ENCODE data around the gene ST3GAL4. TPM values are rescaled to one million over a fixed set of nuclear protein-coding genes. Genes with fewer than 3 reads are reported as not detected.

The ST3GAL4 gene
- total and polyA plus RNA-seq, 9 of the 15 experiments (the other 6 are each of a cell fraction or from before 2014, with no cell fraction given): 0.27 to 22.9 (median 10.5) TPM

DNA sequence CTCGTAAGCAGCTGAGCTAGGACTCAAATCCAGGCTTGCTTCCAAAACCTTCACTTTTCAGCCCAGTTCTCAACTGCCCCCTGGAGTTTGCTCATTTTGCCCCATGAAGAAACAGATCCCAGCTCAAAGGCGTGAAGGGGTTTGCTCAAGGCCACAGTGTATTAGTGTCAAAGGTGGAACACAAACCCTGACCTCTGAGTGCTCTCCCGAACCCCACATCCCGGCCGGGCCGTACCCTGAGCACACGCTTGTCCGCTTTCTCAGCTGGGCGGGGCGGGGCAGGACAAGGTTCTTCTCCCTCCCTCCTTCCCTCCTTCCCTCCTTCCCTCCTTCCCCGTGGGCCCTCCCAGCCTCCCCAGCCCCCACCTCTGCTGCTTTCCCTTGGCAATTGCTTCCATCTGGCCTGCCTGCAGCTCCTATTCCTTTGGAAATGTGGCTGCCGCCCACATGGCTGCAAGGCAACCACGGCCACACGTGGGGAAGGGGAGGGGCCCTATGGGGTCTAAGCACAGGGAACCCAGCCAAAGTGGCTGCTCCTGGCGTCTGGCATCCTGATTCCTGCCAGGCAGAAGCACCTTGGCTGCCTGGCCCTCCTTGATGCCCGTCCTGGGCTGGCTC, 4.1 kb downstream of the ST3GAL4 start (continued):
- TF ChIP-seq RAD21 (CRISPR knock-in tag; conservative IDR thresholded peaks at IDR 0.05 in 1 of 2, IDR thresholded peaks at IDR 0.05 in 1 of 2): peak in 1 of 2 experiments; percentile 46; a peak in 1 of 4 replicates

DNA sequence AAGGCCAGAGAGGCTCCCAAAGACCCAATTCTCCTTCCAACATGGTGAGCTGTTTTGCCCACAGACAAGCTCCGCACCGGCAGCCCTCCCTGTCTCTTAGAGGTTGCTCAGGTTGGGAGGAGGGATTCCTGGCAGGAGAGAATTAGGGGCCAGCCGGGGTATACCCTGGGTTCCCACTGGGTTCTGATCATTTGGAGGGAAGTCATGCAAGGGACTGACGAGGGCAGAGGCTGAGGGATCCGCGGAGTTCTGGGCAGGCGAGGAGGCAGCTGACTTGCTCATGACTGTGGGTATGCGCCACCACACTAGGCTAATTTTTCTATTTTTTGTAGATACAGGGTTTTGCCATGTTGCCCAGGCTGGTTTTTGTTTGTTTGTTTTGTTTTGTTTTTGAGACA, 4.6 kb downstream of the ST3GAL4 start:
- POLR2A ChIA-PET: no interaction called here
- H3K4me3 ChIP-seq: no peak overlapping the region
- ATAC-seq: no peak
- H3K36me3 ChIP-seq (ENCODE audit: control insufficient read depth, insufficient read depth, low read length): no peaks in the 10 kb centered on the region
- no TSS peak for BruUV-seq (replicated peaks)
- H4K20me1 ChIP-seq (replicated peaks; ENCODE audit: control insufficient read depth, insufficient read depth, low read length): peaks cover 12% of the 10 kb centered on the region; the same call in 1 of the 2 replicates
- no peak for DNase-seq (ENCODE audit: extremely low read depth in 1 of 4, low spot score in 3 of 4)
- no peaks in the 10 kb centered on the region for H3K27me3 ChIP-seq (ENCODE audit: control insufficient read depth in 2 of 2, insufficient read depth in 2 of 2, low read length in 2 of 2)
- CTCF ChIA-PET (ENCODE audit: low intra/inter-chr PET ratio): interaction anchor here (2.4 kb wide), 1 partner anchor 50 kb away, joined by 9 read pairs; no protein-coding TSS in a partner anchor
- intact Hi-C loops (cut with micrococcal nuclease): no loop called here
- peaks cover 9% of the 10 kb centered on the region for H3K79me2 ChIP-seq (ENCODE audit: control insufficient read depth, insufficient read depth, low read length)
- WGBS (ENCODE audit: insufficient coverage, low coverage, missing lambda C conversion rate): 91% methylated on average over 8 of the region's 8 CpGs
- no peak overlapping the region for H3K4me2 ChIP-seq (ENCODE audit: insufficient read depth, low read length)
- in situ Hi-C loops (cut with MboI): no loop called here
- H3K9me1 ChIP-seq (ENCODE audit: control insufficient read depth, insufficient read depth, low read length): no peaks in the 10 kb centered on the region
- peaks cover 9 to 41% of the 10 kb centered on the region in 2 experiments; a peak in 4 of 5 replicates for H3K4me1 ChIP-seq (replicated peaks in 1 of 2; ENCODE audit: control insufficient read depth in 2 of 2, insufficient read depth in 2 of 2, low read length in 2 of 2)
- H3K27ac ChIP-seq (ENCODE audit: extremely low read depth, low read depth, low read length): no peak overlapping the region
- H3K9me3 ChIP-seq (replicated peaks; ENCODE audit: control insufficient read depth, insufficient read depth, low read depth, low read length): no peaks in the 10 kb centered on the region
- peak overlapping the region in 1 of 2 experiments; percentile 75; a peak in 2 of 4 replicates for H3K9ac ChIP-seq (ENCODE audit: insufficient read depth in 1 of 2, low read depth in 2 of 2, low read length in 2 of 2)
- FAIRE-seq: no peak
- H2AFZ ChIP-seq (ENCODE audit: low read depth, low read length): no peak overlapping the region
- TF ChIP-seq RHOXF2B (CRISPR knock-in tag; conservative IDR thresholded peaks at IDR 0.05): no peak
- TF ChIP-seq ZNF347 (CRISPR knock-in tag; IDR thresholded peaks at IDR 0.05; ENCODE audit: low read depth): no peak
- TF ChIP-seq, protein P1, sequence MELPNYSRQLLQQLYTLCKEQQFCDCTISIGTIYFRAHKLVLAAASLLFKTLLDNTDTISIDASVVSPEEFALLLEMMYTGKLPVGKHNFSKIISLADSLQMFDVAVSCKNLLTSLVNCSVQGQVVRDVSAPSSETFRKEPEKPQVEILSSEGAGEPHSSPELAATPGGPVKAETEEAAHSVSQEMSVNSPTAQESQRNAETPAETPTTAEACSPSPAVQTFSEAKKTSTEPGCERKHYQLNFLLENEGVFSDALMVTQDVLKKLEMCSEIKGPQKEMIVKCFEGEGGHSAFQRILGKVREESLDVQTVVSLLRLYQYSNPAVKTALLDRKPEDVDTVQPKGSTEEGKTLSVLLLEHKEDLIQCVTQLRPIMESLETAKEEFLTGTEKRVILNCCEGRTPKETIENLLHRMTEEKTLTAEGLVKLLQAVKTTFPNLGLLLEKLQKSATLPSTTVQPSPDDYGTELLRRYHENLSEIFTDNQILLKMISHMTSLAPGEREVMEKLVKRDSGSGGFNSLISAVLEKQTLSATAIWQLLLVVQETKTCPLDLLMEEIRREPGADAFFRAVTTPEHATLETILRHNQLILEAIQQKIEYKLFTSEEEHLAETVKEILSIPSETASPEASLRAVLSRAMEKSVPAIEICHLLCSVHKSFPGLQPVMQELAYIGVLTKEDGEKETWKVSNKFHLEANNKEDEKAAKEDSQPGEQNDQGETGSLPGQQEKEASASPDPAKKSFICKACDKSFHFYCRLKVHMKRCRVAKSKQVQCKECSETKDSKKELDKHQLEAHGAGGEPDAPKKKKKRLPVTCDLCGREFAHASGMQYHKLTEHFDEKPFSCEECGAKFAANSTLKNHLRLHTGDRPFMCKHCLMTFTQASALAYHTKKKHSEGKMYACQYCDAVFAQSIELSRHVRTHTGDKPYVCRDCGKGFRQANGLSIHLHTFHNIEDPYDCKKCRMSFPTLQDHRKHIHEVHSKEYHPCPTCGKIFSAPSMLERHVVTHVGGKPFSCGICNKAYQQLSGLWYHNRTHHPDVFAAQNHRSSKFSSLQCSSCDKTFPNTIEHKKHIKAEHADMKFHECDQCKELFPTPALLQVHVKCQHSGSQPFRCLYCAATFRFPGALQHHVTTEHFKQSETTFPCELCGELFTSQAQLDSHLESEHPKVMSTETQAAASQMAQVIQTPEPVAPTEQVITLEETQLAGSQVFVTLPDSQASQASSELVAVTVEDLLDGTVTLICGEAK (IDR thresholded peaks at IDR 0.05): no peak
- TF ChIP-seq, protein P1 (CRISPR knock-in tag; IDR thresholded peaks at IDR 0.05): no peak
- no peak for TF ChIP-seq PTRF (tag; IDR thresholded peaks at IDR 0.05)
- TF ChIP-seq CBFB (CRISPR knock-in tag; IDR thresholded peaks at IDR 0.05): no peak
- no peak for TF ChIP-seq MYNN (IDR thresholded peaks at IDR 0.05)
- TF ChIP-seq MYNN (CRISPR knock-in tag; IDR thresholded peaks at IDR 0.05): no peak
- TF ChIP-seq C11orf30 (IDR thresholded peaks at IDR 0.05; ENCODE audit: low read depth): no peak
- TF ChIP-seq ZNF239 (CRISPR knock-in tag; IDR thresholded peaks at IDR 0.05): no peak
- no peak for TF ChIP-seq RBM22 (IDR thresholded peaks at IDR 0.05; ENCODE audit: low read depth, low read length, poor library complexity, severe bottlenecking)
- TF ChIP-seq ARNT (IDR thresholded peaks at IDR 0.05): no peak
- TF ChIP-seq HDAC2 (IDR thresholded peaks at IDR 0.05): no peak

Data from K562 (cell line).